Kidney (tissue), 14 donors: Measurements from ENCODE around the gene ACLY. TPM values are rescaled to one million over a fixed set of nuclear protein-coding genes. Genes with fewer than 3 reads are reported as not detected.

Experiments used
- DNase-seq, 5 donors: peaks; one replicate each; pipeline ENCODE4 v3.0.0-alpha.2; 2013 to 2020
- FAIRE-seq: peaks from 2 replicates; lab custom pipeline; 2012; peaks lifted over from hg19 to GRCh38; lab: Jason Lieb, UNC
- H3K27ac ChIP-seq, 2 donors: one replicate each; pipeline ENCODE4 v1.7.0; 2013; ENCODE audit warnings: low read depth in 2 of 2, low read length in 2 of 2, inconsistent platforms in 1 of 2
- H3K27me3 ChIP-seq: one replicate; pipeline ENCODE4 v1.7.1; 2013; ENCODE audit warnings: low read length, inconsistent platforms; ENCODE audit not compliant: control insufficient read depth, insufficient read depth
- H3K36me3 ChIP-seq, 3 donors: one replicate each; pipeline versions ENCODE4 v1.7.0 to v1.7.1; 2013; ENCODE audit warnings: low read length in 3 of 3, control low read depth in 1 of 3, inconsistent platforms in 1 of 3; ENCODE audit not compliant: insufficient read depth in 3 of 3, control insufficient read depth in 2 of 3
- H3K4me1 ChIP-seq, 3 donors: one replicate each; pipeline versions ENCODE4 v1.7.0 to v1.7.1; 2013; ENCODE audit warnings: low read length in 3 of 3, inconsistent platforms in 1 of 3, low read depth in 1 of 3; ENCODE audit not compliant: control insufficient read depth in 2 of 3, insufficient read depth in 2 of 3
- H3K4me3 ChIP-seq, 3 donors: one replicate each; pipeline versions ENCODE4 v1.7.0 to v1.8.1; 2013; ENCODE audit warnings: low read length in 3 of 3, control low read depth in 1 of 3, inconsistent platforms in 1 of 3
- H3K9ac ChIP-seq, 3 donors: one replicate each; pipeline versions ENCODE4 v1.7.0 to v1.7.1; 2013; ENCODE audit warnings: low read length in 3 of 3, control low read depth in 1 of 3, inconsistent platforms in 1 of 3
- H3K9me3 ChIP-seq, 3 donors: one replicate each; pipeline versions ENCODE4 v1.7.0 to v1.7.1; 2013; ENCODE audit warnings: low read length in 3 of 3, control low read depth in 1 of 3, inconsistent platforms in 1 of 3; ENCODE audit not compliant: control insufficient read depth in 2 of 3, insufficient read depth in 1 of 3
- CTCF ChIP-seq: IDR thresholded peaks from 3 replicates; pipeline ENCODE4 v1.5.1; 2012; ENCODE audit warnings: mild to moderate bottlenecking, moderate library complexity, borderline replicate concordance; ENCODE audit not compliant: insufficient read depth; ENCODE audit errors: extremely low read depth
- intact Hi-C: fragments of 100-400 bp; cut with DNase I; formaldehyde crosslinking; loops from one replicate; pipeline ENCODE4 v1.11.1; 2022
- polyA plus RNA-seq: library from polyadenylated mRNA; stranded (reverse); fragments of 350-450 nt; fragmentation: Illumina TruSeq; extraction: RNeasy Lipid Tissue Mini Kit (QIAGEN cat#74804); gene quantifications from one replicate; pipeline ENCODE4 v1.2.3, GENCODE V29; 2014; ENCODE audit warnings: low read depth, low replicate concordance; ENCODE audit not compliant: insufficient read depth
- total RNA-seq: library from RNA; stranded (reverse); fragmentation: NEBNext Ultra II Directional; extraction: Animal tissue kit (Norgen Biotek cat#: 25700); gene quantifications from one replicate; pipeline ENCODE4 v1.2.1, GENCODE V29; 2021
- donor health status: control.
- donor health status: control.
- donor health status: control.
- donor health status: control.
- donor health status: control.
- donor health status: DM: yes; HTN: yes; CAD: no.
- donor health status: Normal renal cell carcinoma (clear cell type).

The ACLY gene
- total and polyA plus RNA-seq, 2 donors from 2014 or later: 33.7 to 104 TPM

- Histone ChIP-seq H3K9ac (peak within 1 kb of the TSS in 1 of 3 donors; percentile 67), H3K9me3 (no peaks in the 10 kb centered on the region), H3K27me3 (no peaks in the 10 kb centered on the region), H3K4me1 (peaks cover 0 to 4% (median 0%) of the 10 kb centered on the region in 3 donors), H3K27ac (no peak within 1 kb of the TSS), H3K36me3 (no peaks in the 10 kb centered on the region), H3K4me3 (peak within 1 kb of the TSS in 2 of 3 donors; percentile 70 to 83)
- intact Hi-C loops: no loop called here
- no peak for FAIRE-seq
- no peak for TF ChIP-seq CTCF
- no peak for DNase-seq
Measured at GRCh38 chr17:41837761-41838538, 80.8 kb downstream of the ACLY start, which contains the start of gene KLHL10. Gene KLHL10 (plus strand): TSS chr17:41837825. CDS start chr17:41837933, 108 bp downstream.

- intact Hi-C loops: no loop called here
- H3K9me3 ChIP-seq: no peaks in the 10 kb centered on the region
- TF ChIP-seq CTCF: no peak
- H3K27me3 ChIP-seq: no peaks in the 10 kb centered on the region
- H3K4me3 ChIP-seq: peak overlapping the region; percentile 62 to 83 (median 70)
- H3K9ac ChIP-seq: peak overlapping the region in 2 of 3 donors; percentile 67 to 76
- peaks cover 0 to 2% (median 0%) of the 10 kb centered on the region in 3 donors for H3K36me3 ChIP-seq
- H3K27ac ChIP-seq: no peak overlapping the region
- no peak for DNase-seq
- FAIRE-seq: no peak
- peaks cover 0 to 4% (median 0%) of the 10 kb centered on the region in 3 donors for H3K4me1 ChIP-seq
Measured at GRCh38 chr17:41836550-41837196, 82.1 kb downstream of the ACLY start.

GRCh38 chr17:41835800-41836549 is 82.8 kb downstream of the ACLY start, which contains the start of gene NT5C3B:
Gene NT5C3B (minus strand): TSS chr17:41836232. CDS start chr17:41836193, 39 bp downstream.
- DNase-seq: peak; percentile 75 to 86 (median 83)
- intact Hi-C loops: no loop called here
- Histone ChIP-seq H3K4me3 (peak within 1 kb of the TSS; percentile 62 to 83 (median 70)), H3K9ac (peak within 1 kb of the TSS; percentile 68 to 77 (median 76)), H3K27ac (peak within 1 kb of the TSS in 1 of 2 donors; percentile 67), H3K4me1 (peaks cover 0 to 4% (median 0%) of the 10 kb centered on the region in 3 donors), H3K9me3 (no peaks in the 10 kb centered on the region), H3K27me3 (no peaks in the 10 kb centered on the region), H3K36me3 (peaks cover 0 to 4% (median 2%) of the 10 kb centered on the region in 3 donors)
- FAIRE-seq: no peak
- no peak for TF ChIP-seq CTCF
